BLaER1 (cell line): ENCODE results near the gene SNX27.
"Not testable (repeated sequence)": the region's sequence is repeated elsewhere in the genome, so short reads cannot be mapped to it uniquely, and the experiment has no call there.

ENCODE experiments used
- H3K27ac ChIP-seq: shearing (Covaris generic); formaldehyde crosslinking; 2 replicates; pipeline ENCODE4 v1.8.1; 2022
- H3K27me3 ChIP-seq: shearing (Covaris generic); formaldehyde crosslinking; 2 replicates; pipeline ENCODE4 v1.8.1; 2022
- H3K36me3 ChIP-seq: shearing (Covaris generic); formaldehyde crosslinking; 2 replicates; pipeline ENCODE4 v1.8.1; 2022
- H3K4me1 ChIP-seq: shearing (Covaris generic); formaldehyde crosslinking; 2 replicates; pipeline ENCODE4 v1.8.1; 2022
- H3K4me2 ChIP-seq: shearing (Covaris generic); formaldehyde crosslinking; 2 replicates; pipeline ENCODE4 v1.8.1; 2022
- H3K4me3 ChIP-seq: shearing (Covaris generic); formaldehyde crosslinking; 2 replicates; pipeline ENCODE4 v1.8.1; 2022
- H3K9ac ChIP-seq: shearing (Covaris generic); formaldehyde crosslinking; 2 replicates; pipeline ENCODE4 v1.8.1; 2022
- H3K9me3 ChIP-seq: shearing (Covaris generic); formaldehyde crosslinking; 2 replicates; pipeline ENCODE4 v1.8.1; 2022
- H4K20me1 ChIP-seq: shearing (Covaris generic); formaldehyde crosslinking; 2 replicates; pipeline ENCODE4 v1.8.1; 2022
- Cebpa-rat ChIP-seq: shearing (Covaris generic); IDR thresholded peaks from 2 replicates; pipeline ENCODE4 v1.8.1; 2022

SNX27 gene

GRCh38 chr1:151728151-151729054 is 116.6 kb downstream of the SNX27 start:
- no peak overlapping the region for H3K27ac ChIP-seq
- H3K4me2 ChIP-seq = no peak overlapping the region
- no peaks in the 10 kb centered on the region for H3K9me3 ChIP-seq
- no peak for TF ChIP-seq Cebpa-rat
- no peak overlapping the region for H3K9ac ChIP-seq
- H3K36me3 ChIP-seq = no peaks in the 10 kb centered on the region
- H3K27me3 ChIP-seq = no peaks in the 10 kb centered on the region
- no peaks in the 10 kb centered on the region for H4K20me1 ChIP-seq
- no peaks in the 10 kb centered on the region for H3K4me1 ChIP-seq
- no peak overlapping the region for H3K4me3 ChIP-seq

- no peak for TF ChIP-seq Cebpa-rat
- H3K27ac ChIP-seq = no peak overlapping the region
- no peak overlapping the region for H3K4me3 ChIP-seq
- H3K4me2 ChIP-seq = no peak overlapping the region
- no peaks in the 10 kb centered on the region for H4K20me1 ChIP-seq
- no peaks in the 10 kb centered on the region for H3K36me3 ChIP-seq
- H3K9me3 ChIP-seq = no peaks in the 10 kb centered on the region
- H3K4me1 ChIP-seq = no peaks in the 10 kb centered on the region
- H3K27me3 ChIP-seq = no peaks in the 10 kb centered on the region
- no peak overlapping the region for H3K9ac ChIP-seq
These were observed 117.5 kb downstream of the SNX27 start for GRCh38 chr1:151729157-151729965.

GRCh38 chr1:151729966-151730291 is 118.1 kb downstream of the SNX27 start:
- Histone ChIP-seq H3K4me1 (no peaks in the 10 kb centered on the region), H3K36me3 (no peaks in the 10 kb centered on the region), H3K27ac (no peak overlapping the region), H3K9me3 (no peaks in the 10 kb centered on the region), H4K20me1 (no peaks in the 10 kb centered on the region), H3K4me2 (no peak overlapping the region), H3K27me3 (no peaks in the 10 kb centered on the region), H3K9ac (no peak overlapping the region), H3K4me3 (no peak overlapping the region)
- no peak for TF ChIP-seq Cebpa-rat

- Histone ChIP-seq H4K20me1 (no peaks in the 10 kb centered on the region), H3K27me3 (no peaks in the 10 kb centered on the region), H3K4me1 (no peaks in the 10 kb centered on the region), H3K36me3 (no peaks in the 10 kb centered on the region), H3K9ac (no peak overlapping the region), H3K9me3 (peaks cover 16% of the 10 kb centered on the region), H3K4me3 (no peak overlapping the region), H3K27ac (no peak overlapping the region), H3K4me2 (no peak overlapping the region)
- TF ChIP-seq Cebpa-rat = no peak
These were observed 121.3 kb downstream of the SNX27 start for GRCh38 chr1:151733126-151733525.

- H3K36me3 ChIP-seq, H4K20me1 ChIP-seq, H3K27me3 ChIP-seq, H3K4me2 ChIP-seq, H3K27ac ChIP-seq, H3K9ac ChIP-seq, H3K4me3 ChIP-seq, H3K4me1 ChIP-seq: not testable (repeated sequence)
- H3K9me3 ChIP-seq = peaks cover 21% of the 10 kb centered on the region
These were observed 122.1 kb downstream of the SNX27 start for GRCh38 chr1:151733995-151734394.

- Histone ChIP-seq H3K9ac (no peak overlapping the region), H3K4me3 (no peak overlapping the region), H3K9me3 (peaks cover 21% of the 10 kb centered on the region), H3K36me3 (no peaks in the 10 kb centered on the region), H3K4me2 (no peak overlapping the region), H3K27ac (no peak overlapping the region), H3K4me1 (no peaks in the 10 kb centered on the region), H3K27me3 (no peaks in the 10 kb centered on the region), H4K20me1 (no peaks in the 10 kb centered on the region)
- TF ChIP-seq Cebpa-rat = no peak
These were observed 125.2 kb downstream of the SNX27 start for GRCh38 chr1:151737026-151737425.

- Histone ChIP-seq H3K9me3 (peaks cover 21% of the 10 kb centered on the region), H3K36me3 (no peaks in the 10 kb centered on the region), H3K27me3 (no peaks in the 10 kb centered on the region), H3K4me3 (no peak overlapping the region), H3K4me1 (no peaks in the 10 kb centered on the region), H3K4me2 (no peak overlapping the region), H3K27ac (no peak overlapping the region), H3K9ac (no peak overlapping the region), H4K20me1 (no peaks in the 10 kb centered on the region)
- TF ChIP-seq Cebpa-rat = no peak
These were observed 125.6 kb downstream of the SNX27 start for GRCh38 chr1:151737479-151737878.

GRCh38 chr1:151739590-151740355 is 127.9 kb downstream of the SNX27 start:
- no peak overlapping the region for H3K4me2 ChIP-seq
- no peaks in the 10 kb centered on the region for H4K20me1 ChIP-seq
- peaks cover 21% of the 10 kb centered on the region for H3K9me3 ChIP-seq
- H3K27ac ChIP-seq = no peak overlapping the region
- H3K4me3 ChIP-seq = no peak overlapping the region
- no peaks in the 10 kb centered on the region for H3K36me3 ChIP-seq
- no peak for TF ChIP-seq Cebpa-rat
- H3K9ac ChIP-seq = no peak overlapping the region
- no peaks in the 10 kb centered on the region for H3K27me3 ChIP-seq
- H3K4me1 ChIP-seq = no peaks in the 10 kb centered on the region

- Histone ChIP-seq H3K9ac (no peak overlapping the region), H3K4me1 (no peaks in the 10 kb centered on the region), H3K36me3 (no peaks in the 10 kb centered on the region), H3K27me3 (no peaks in the 10 kb centered on the region), H3K9me3 (peaks cover 21% of the 10 kb centered on the region), H4K20me1 (no peaks in the 10 kb centered on the region), H3K4me3 (no peak overlapping the region), H3K27ac (no peak overlapping the region), H3K4me2 (no peak overlapping the region)
- TF ChIP-seq Cebpa-rat = no peak
These were observed 129.7 kb downstream of the SNX27 start for GRCh38 chr1:151741516-151741915.
